ENCODE data around the gene CRLF1.

DNA sequence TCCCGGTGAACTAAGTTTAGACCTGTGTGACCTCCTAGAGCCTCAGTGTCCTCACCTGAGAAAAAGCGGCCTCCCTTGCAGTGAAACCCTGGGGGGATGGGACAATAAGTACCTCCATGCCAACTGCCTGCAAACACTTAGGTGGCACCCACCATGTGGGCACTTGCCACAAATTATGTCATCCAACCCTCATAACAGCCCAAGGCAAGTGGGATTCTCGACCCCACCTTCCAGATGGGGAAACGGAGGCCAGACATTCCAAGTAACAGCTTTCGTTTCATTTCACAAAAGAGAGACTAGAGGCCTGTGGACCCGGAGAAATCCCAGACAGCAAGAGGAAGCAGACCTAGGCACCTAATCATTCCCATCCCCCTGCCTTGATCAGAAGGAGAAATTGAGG is 11.1 kb downstream of the CRLF1 start:
- TF ChIP-seq, protein P1, sequence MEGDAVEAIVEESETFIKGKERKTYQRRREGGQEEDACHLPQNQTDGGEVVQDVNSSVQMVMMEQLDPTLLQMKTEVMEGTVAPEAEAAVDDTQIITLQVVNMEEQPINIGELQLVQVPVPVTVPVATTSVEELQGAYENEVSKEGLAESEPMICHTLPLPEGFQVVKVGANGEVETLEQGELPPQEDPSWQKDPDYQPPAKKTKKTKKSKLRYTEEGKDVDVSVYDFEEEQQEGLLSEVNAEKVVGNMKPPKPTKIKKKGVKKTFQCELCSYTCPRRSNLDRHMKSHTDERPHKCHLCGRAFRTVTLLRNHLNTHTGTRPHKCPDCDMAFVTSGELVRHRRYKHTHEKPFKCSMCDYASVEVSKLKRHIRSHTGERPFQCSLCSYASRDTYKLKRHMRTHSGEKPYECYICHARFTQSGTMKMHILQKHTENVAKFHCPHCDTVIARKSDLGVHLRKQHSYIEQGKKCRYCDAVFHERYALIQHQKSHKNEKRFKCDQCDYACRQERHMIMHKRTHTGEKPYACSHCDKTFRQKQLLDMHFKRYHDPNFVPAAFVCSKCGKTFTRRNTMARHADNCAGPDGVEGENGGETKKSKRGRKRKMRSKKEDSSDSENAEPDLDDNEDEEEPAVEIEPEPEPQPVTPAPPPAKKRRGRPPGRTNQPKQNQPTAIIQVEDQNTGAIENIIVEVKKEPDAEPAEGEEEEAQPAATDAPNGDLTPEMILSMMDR (IDR thresholded peaks at IDR 0.05) = no peak
- no peak for TF ChIP-seq POLR2A (IDR thresholded peaks at IDR 0.05)
